Suppressor macrophage treated with lipopolysaccharide for 1 hour (primary cell): ENCODE data around the gene PEAR1.

ENCODE experiments used
- DNase-seq, 3 donors: peaks; one replicate each; pipeline ENCODE4 v3.0.0-alpha.2; 2020 to 2022

The PEAR1 gene

DNA sequence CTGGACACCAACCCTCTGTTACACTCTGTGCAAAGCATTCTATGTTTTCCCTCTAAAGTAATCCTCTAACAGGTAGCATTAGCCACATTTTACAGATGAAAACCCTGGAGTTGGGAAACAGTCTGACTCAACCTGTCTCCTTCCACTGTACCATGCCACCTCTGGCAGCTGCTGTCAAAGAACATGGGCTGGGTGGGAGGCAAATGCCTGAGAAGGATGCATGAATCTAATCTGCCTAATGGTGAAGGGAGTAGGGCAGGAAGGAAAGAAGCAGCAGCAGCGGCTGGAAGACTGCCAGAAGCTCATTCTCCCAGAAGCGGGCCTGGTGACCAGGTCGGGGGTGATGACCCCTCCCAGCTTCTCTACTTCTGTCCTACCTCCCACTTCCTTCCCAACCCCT lies 48.7 kb downstream of the PEAR1 start:
- DNase-seq = no peak

DNA sequence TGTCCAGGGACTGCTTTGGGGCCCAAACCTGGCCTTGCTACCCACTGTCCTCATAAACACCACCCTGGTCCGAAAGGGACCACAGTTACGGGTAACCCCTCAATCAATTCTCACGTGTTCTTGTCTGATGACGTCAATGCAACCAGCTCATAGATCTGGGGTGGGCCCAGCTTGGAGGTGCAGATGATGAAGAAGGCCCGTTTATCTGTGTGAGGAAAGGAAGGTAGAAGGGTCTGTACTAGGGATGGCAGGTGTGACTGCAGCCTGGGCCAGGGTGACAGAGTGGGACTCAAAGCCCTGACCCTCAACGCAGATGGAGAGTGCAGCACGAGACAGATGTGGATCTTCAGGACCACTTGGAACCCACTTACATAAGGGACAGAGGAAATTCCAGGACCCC lies 49.1 kb downstream of the PEAR1 start:
- DNase-seq = no peak

DNA sequence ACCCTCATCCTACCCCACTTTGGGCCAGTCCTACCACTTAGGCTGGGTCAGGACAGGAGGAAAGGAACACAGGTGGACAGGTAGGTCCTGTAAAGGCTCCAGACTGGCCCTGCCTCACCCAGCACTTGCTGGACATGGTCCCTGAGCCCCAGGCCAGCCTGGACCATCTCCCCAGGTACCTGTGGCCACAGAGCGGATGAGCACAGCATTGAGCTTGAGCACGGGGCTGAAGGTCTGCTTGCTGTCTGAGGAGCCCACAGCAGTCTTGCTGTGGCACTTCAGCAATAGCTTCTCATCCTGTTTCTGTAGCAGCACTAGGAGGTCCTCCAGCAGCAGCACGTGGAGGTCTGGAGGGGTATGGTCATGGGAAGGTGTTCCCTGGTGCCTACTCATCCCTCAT lies 50.2 kb downstream of the PEAR1 start:
- no peak for DNase-seq

DNA sequence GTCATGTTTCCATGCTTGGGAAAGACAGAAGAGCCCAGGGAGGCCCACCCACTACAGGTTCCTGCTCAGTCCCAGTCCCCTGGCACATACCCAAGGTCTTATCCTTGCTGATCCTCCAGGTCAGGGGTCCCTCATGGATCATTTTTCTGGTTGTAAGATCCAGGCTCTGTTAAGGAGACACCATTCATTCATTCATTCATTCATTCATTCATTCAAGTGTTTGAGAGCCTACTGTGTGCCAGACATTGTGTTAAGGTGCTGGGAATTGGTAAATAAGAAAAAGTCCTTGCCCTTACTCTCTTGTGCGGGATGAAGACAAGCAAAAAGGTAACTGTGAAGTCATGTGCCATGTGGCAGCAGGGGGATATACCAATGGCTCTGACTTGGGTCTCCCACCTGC lies 50.8 kb downstream of the PEAR1 start:
- no peak for DNase-seq

DNA sequence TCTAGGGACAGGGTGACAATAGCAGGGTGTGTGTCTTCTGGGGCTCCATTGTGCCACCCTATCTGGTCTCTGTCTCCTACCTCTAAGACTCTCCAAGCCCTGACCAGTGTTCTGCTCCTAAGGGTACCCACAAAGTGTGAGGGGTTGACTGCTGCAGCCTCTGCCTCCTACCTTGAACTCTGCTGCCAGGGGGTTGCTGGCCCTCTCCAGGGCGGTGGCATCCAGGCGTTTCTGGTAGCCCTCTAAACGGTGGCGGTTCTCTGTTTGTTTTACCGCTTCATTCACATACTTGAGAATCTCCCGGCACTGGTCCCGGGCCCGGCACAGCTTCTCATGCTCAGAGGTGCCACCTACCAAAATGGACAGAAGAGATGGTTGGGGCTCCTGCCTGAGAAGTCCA lies 51.3 kb downstream of the PEAR1 start:
- no peak for DNase-seq

DNA sequence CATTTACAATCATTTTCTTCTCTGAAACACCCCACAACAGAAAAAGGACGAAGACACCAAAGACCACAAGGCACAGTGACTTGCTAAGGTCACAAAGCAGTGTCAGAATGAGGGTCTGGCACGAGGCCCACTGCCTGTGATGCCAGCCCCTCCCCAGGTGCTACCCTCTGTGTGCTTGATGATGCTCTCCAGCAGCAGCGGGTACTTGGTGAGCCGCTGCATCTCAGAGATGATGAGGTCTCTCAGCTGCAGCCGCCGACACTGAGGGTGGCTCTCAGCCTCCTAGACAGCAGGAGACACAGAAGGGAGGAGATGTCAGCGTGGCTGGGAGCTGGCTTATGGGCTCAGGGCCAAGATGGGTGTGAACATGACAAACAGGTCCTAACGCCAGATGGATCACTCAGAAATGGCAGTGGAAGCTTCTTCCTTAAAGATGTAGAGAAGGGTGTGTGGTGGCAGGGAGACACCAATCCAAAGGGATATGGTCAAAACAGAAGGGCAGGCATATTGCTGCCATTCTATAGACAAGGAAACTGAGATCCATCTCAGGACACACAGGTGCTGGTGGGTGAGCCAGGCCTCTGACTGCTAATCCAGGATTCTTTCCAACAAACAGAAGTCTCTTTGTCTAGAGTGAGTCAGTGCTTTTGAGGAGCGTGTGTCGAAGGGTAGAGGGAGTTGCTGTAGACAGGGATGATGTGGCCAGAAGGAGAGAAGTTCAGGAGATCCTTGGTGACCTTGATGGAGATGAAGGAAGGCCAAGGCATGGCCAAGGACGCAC lies 52.6 kb downstream of the PEAR1 start:
- DNase-seq = no peak

DNA sequence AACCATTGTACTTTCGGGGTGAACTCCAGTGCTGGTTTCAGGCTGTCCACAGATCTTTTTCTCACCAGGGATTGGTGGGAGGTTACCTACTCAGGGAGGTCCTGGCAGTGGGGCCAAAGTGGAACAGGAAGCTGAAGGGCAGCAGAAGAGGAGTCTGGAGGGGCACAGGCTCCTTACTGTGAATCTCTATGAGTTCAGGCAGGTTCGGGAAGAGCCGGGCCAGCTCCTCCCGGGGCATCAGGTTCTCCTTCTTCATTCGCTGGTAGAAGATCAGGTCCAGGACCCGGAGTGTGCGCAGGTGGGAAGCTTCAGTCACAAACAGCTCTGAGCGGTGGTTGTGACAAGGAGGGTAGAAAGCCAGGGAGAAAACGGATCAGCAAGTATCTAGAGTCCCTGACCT lies 53.6 kb downstream of the PEAR1 start:
- no peak for DNase-seq

DNA sequence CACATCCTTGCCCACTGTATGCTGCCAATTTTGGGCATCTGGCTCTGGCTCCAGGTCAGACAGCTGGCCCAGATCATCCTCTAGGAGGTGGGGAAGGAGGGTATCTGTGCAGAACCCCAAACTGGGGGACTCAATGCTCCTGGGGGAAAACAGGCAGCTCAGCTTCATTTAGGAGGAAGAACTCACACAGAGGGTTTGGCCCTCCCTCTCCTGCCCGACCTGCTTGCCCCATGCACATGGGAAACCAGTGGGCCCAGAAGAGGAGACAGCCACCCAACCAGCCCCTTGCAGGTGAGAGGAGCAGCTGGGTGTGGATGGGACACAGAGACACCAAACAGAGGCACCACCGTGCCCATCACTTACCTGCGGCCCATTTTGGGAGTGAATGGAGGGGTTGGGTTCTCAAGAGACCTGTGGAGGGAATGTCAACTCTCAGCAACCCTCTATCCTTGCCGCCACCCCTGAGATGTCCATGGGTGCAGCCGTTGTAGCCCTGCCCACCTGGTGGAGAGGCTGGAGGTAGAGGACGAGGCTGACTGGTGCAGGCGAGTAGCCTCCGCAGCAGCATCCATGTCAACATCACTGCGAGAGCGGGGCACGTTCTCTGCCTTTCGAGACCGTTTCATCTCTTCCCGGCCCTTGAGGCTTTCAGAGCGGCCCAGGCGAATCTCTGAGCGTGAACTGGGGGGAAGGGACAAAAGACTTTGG lies 54.5 kb downstream of the PEAR1 start:
- DNase-seq = no peak

DNA sequence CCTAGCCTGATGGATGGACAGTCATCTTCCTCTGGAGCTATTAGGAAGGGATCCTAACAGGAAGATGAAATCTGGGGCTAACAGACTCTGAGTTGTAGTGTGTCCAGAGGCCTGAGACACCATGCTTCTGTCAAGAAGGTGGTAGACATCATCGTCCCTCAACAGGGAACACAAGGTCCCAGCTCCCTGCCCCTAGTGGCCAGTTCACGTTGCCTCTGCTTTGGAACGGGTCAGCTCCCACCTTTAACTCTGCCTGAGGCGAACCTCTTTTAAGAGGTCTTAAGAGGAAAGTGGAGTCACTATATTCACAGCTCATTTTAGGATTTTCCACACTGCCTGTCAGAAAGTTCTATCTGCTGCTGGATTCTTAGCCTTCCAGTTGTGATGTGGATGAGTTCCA lies 55.2 kb downstream of the PEAR1 start:
- no peak for DNase-seq

DNA sequence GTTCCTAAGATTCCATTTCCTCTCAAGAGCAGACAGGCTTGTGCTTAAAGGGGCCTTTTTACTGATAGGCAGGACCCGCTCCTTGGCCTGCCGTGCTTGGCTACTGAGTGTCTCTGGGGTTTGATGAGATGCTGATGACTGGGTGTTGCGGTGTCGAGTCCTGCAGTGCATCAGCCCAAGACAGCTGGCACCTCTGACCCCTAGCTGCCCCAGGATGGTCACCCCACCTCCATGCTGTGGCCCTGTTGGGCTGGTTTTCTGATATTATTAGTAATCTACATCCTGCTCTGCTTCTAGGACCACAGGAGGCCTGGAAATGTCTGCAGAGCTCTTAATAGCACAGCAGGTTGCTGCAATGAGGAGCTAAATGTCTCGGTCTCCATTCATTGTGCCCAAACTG lies 55.6 kb downstream of the PEAR1 start:
- no peak for DNase-seq

DNA sequence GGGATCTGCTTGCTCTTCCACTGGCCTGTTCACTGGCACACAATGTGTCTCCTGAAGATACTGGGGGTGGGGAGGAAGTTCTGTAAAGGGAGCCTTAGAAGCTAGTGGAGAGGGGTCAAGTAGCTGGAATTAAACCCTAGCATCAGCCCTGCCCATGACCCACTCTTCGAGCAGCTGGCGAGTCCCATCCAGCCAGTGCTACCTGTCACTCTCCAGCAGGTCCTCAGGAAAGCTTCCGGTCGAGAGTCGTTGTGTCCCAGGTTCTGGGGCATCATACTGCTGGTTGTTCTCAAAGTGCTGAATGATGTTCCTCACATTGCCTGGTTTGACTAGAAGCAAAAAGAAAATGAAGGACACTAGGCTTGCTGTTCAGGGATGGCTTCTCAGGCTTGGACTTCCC lies 57.9 kb downstream of the PEAR1 start:
- DNase-seq = no peak

DNA sequence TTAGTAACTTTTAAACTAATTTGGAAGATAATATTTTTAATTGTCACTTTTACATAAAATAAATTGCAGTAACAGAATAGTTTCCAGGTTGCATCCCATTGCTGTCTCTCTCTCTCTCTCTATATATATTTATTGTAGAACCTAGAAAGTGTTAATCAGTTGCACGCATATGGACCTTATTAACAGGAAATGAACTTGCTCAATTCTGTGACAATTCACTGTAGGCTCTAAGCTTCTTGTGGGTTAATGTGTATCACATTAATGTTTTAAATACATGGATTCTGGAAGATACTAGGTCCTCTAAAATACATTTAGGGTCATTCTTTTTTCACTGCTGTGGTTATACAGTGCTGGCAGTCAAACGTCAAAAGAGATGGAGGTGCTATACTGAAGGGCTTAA lies 60.1 kb downstream of the PEAR1 start:
- no peak for DNase-seq

DNA sequence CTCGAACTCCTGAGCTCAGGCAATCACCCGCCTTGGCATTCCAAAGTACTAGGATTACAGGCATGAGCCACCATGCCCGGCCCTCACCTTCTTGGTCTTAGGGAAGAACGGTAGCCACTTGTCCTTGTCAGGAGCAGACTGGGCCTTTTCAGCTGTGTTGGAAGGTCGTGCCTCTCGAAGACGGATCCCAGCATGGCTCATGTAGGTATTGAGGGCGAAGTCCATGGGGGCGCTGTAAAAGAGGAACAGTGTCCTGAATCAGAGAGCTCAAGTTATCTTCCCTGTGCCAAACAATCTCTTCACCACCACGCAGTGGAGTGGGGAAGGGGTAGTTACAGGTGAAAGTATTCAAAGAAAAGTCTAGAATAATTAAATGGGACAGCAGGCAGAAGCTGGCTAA lies 62.8 kb downstream of the PEAR1 start:
- no peak for DNase-seq

DNA sequence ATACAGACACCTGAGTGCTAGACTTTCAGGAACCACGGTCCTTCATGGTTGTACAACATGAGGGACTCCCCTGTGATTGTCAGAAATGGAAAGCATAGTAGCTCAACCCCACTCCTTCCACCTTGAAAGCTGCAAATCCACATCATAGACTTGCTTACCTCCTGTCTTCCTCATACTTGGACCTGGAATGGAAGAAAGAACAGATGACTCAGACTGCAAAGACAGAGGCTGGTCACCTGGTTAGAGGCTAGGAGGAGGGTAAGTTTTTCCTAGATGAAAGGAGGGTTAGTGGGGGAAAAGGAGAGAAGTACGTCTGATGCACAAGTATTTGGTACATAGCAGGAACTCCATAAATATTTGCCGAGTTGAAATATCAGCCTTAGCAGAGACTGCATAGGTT lies 64.1 kb downstream of the PEAR1 start:
- DNase-seq = no peak

DNA sequence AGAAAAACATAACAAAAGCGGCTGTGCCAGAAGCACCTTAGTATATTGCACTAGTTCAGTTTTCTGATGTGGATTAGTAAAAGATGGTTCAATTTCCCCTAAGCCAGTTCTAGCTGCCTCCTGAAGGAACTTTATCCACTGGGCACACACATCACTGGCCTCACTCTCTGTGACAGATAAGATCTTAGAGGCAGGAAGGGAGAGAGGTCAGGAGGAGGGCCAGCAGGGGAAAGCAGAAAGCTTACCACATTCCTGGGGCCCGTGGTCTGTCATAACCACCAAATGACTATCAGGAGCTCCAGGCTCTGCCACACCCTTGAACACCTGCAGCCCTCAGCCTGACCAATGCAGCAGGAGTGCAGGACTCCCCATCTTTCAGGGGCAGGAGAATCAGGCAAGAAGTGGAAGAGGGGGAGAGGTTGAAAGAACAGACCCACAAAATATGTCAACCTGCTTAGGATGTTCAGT lies 64.8 kb downstream of the PEAR1 start:
- DNase-seq = no peak

DNA sequence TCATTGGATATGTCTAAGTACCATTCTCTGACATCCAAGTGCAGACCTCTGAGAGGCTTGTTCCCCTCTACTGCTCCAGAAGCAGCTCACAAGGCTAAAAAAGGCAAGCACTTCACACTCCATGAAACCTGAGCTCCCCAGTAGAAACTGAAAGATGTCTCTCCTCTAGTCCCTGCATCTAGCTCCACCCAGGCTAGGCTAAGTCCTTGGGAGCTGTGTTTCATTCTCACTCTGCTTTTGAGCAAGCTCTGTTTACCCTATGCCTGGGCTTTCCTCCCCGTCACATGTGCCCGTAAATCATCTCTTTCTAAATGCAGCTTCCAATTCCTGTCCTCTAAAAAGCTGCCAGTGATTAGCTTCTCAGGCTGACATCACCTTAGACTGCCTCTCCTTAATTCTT lies 65.9 kb downstream of the PEAR1 start:
- DNase-seq = no peak

DNA sequence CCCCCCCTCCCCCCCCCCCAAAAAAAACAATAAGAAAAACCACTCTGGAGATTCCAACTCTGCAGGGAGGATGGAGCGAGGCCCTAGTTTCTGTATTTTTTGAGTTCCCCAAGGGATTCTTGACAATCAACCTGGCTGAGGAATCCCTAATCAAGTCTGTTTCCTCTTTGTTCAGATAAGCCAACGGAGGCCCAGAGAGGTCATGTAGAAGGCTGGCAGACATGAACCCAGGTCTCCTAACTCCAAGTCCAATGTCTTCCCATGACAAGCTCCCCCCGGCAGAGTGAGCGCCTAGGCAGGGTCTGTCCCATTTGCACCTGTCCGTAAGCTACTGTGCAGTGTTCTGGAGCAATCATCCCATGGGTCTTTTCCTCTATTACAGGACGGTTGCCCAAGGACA lies 66.4 kb downstream of the PEAR1 start:
- DNase-seq = no peak

DNA sequence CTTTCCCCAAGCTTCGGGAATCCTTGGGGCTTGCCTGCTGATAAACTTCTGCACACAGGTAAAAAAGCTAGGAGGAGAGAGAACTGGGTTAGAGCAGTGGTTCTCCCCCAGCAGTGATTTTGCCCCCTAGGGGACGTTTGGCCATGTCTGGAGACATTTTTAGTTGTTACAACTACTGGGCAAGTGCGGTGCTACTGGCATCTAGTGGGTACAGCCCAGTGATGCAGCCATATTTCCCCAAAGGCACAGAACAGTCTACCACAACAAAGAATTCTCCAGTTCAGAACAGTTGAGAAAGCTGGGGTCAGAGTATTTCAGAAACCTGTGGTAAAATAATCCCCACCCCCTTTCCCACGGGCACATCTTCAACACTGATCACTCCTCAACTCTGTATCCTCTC lies 68.2 kb downstream of the PEAR1 start:
- DNase-seq = peak; percentile 49 to 67 (median 61)

DNA sequence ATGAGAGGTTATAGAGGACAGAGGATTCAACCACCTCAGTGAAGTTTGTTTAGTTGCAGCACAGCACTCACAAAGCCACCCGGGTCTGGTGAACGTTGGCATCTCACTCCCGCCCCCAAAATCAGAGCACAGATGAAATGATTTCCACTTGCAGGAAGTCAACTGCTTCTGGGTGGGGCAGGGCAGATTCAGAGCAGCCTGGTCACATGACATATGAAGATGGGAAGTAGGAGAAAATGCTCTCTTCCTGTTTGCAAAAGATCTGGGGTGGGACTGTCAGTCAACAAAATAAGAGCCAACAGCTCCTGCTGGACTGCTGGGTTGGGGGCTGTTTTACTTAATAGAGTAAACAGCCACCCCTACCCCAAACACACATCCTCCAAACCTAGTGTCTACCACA lies 70.1 kb downstream of the PEAR1 start:
- DNase-seq = peak; percentile 89 to 92 (median 91)

DNA sequence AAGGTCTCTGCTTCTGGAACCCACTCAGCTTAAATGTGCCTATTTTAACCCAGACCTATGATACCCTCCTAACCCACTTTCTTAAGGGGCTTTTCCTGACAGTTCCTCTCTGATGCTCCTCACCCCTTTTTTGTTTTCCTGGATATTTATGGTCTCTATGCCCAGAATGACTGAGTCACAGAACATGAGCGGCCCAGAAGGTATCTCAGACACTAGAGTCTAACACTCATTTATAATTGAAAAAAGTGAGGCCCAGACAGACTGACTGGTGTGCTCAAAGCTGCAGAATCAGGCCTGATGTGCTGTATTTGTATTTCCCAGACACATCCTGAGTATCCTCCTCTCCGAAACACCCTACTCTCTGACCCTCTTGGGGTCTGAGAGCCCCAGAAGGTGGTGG lies 70.9 kb downstream of the PEAR1 start:
- DNase-seq = no peak
